K562 (cell line): ENCODE results near the gene MBNL1. TPM values are rescaled to one million over a fixed set of nuclear protein-coding genes. Genes with fewer than 3 reads are reported as not detected.
A peak's percentile ranks its signal among the peaks of the same experiment; 100 is the strongest.

ENCODE experiments used
- BHLHE40 ChIP-seq: IDR thresholded peaks from 2 replicates; pipeline ENCODE4 v1.6.1; 2011; ENCODE audit warnings: low read length, improper control_type of control experiment
- CBFA2T2 ChIP-seq: fragments of 450-650 bp; conservative IDR thresholded peaks from 2 replicates; pipeline ENCODE4 v1.6.1; 2017; ENCODE audit warnings: mild to moderate bottlenecking
- CBX2 ChIP-seq: fragments of 200-600 bp; sonication (generic); IDR thresholded peaks from one replicate; pipeline ENCODE4 v1.6.1; 2012; ENCODE audit warnings: mild to moderate bottlenecking, low read length, inconsistent platforms; ENCODE audit not compliant: insufficient read depth, poor library complexity, severe bottlenecking
- CREBBP ChIP-seq: IDR thresholded peaks from one replicate; pipeline ENCODE4 v1.6.1; 2012; ENCODE audit warnings: low read depth, mild to moderate bottlenecking, control low read depth, inconsistent platforms, low read length
- DACH1 ChIP-seq: fragments of 450-650 bp; IDR thresholded peaks from 2 replicates; pipeline ENCODE4 v1.6.1; 2018; ENCODE audit not compliant: partially characterized antibody
- FOS ChIP-seq: IDR thresholded peaks from 3 replicates; pipeline ENCODE4 v1.6.1; 2011; ENCODE audit not compliant: insufficient read length; ENCODE audit errors: extremely low read depth
- GATA2 ChIP-seq: sonication (generic); formaldehyde crosslinking; IDR thresholded peaks from 2 replicates; pipeline ENCODE4 v1.4.0; 2020; ENCODE audit warnings: mild to moderate bottlenecking, missing genetic modification reagents
- HBP1 ChIP-seq: fragments of 450-650 bp; formaldehyde crosslinking; IDR thresholded peaks from 2 replicates; pipeline ENCODE4 v1.4.0; 2022; ENCODE audit warnings: missing genetic modification characterization
- HDAC1 ChIP-seq, 2 experiments: fragments of 450-650 bp; IDR thresholded peaks; 2 replicates each; pipeline ENCODE4 v1.6.1; 2016 to 2017; ENCODE audit warnings: inconsistent platforms in 1 of 2, mild to moderate bottlenecking in 1 of 2, moderate library complexity in 1 of 2
- MAFF ChIP-seq: IDR thresholded peaks from 2 replicates; pipeline ENCODE4 v1.6.1; 2012; ENCODE audit warnings: low read length, improper control_type of control experiment
- MAFG ChIP-seq: fragments of 450-650 bp; conservative IDR thresholded peaks from 2 replicates; pipeline ENCODE4 v1.6.1; 2016; ENCODE audit warnings: missing genetic modification characterization, missing compliant biosample characterization
- MLLT1 ChIP-seq, 2 experiments: fragments of 450-650 bp; IDR thresholded peaks; 2 replicates each; pipeline ENCODE4 v1.6.1; 2016
- MTF1 ChIP-seq: fragments of 250-450 bp; sonication (Bioruptor Pico); IDR thresholded peaks from 2 replicates; pipeline ENCODE4 v1.9.0; 2021; ENCODE audit warnings: moderate library complexity, mild to moderate bottlenecking, inconsistent platforms, borderline replicate concordance
- NFIC ChIP-seq: fragments of 450-650 bp; IDR thresholded peaks from 2 replicates; pipeline ENCODE4 v1.6.1; 2017; ENCODE audit warnings: mild to moderate bottlenecking, inconsistent platforms
- NR2C2 ChIP-seq, 2 experiments: fragments of 200-800 bp in 1 of 2; sonication (Bioruptor generic) in 1 of 2; sonication (generic) in 1 of 2; formaldehyde crosslinking in 1 of 2; IDR thresholded peaks; 2 replicates each; pipeline versions ENCODE4 v1.6.1 to v1.8.0; 2016 to 2022; ENCODE audit warnings: mild to moderate bottlenecking in 1 of 2, missing compliant biosample characterization in 1 of 2, missing genetic modification characterization in 1 of 2, missing genetic modification reagents in 1 of 2
- POLR3A ChIP-seq: IDR thresholded peaks from 2 replicates; pipeline ENCODE4 v1.6.1; 2011; ENCODE audit warnings: borderline replicate concordance, mild to moderate bottlenecking, moderate library complexity; ENCODE audit not compliant: insufficient read length, insufficient read depth; ENCODE audit errors: extremely low read depth
- TSHZ1 ChIP-seq: fragments of 250-450 bp; sonication (Bioruptor Pico); IDR thresholded peaks from 2 replicates; pipeline ENCODE4 v1.4.0; 2020; ENCODE audit warnings: mild to moderate bottlenecking, moderate library complexity
- USF2 ChIP-seq: sonication (generic); formaldehyde crosslinking; IDR thresholded peaks from 2 replicates; pipeline ENCODE4 v1.5.0; 2020; ENCODE audit warnings: missing genetic modification reagents
- ZNF174 ChIP-seq: fragments of 250-450 bp; sonication (Bioruptor Pico); IDR thresholded peaks from 2 replicates; pipeline ENCODE4 v1.4.0; 2020; ENCODE audit warnings: mild to moderate bottlenecking
- ZNF780A ChIP-seq: fragments of 250-450 bp; sonication (Bioruptor Pico); IDR thresholded peaks from 2 replicates; pipeline ENCODE4 v1.5.0; 2021; ENCODE audit warnings: mild to moderate bottlenecking
- polyA plus RNA-seq, 8 experiments: library from polyadenylated mRNA; depleted of rRNA in 4 of 8; stranded (reverse) in 5 of 8; unstranded in 3 of 8; fragments of >200 nt; fragmentation: Nextera tagmentation in 2 of 8; fragmentation: Illumina TruSeq in 1 of 8; extraction: Ambion mirVana in 2 of 8; extraction: Trizol in 1 of 8; gene quantifications; 2 replicates each; pipeline versions ENCODE4 v1.2.1 to v1.2.3, GENCODE V29; 2011 to 2014; ENCODE audit warnings: inconsistent platforms in 1 of 8, missing spikeins in 1 of 8
- total RNA-seq, 7 experiments: library from RNA; depleted of rRNA in 6 of 7; stranded (reverse); fragments of >200 nt in 6 of 7; fragmentation: Illumina TruSeq in 2 of 7; extraction: Trizol in 2 of 7; gene quantifications; 2 replicates each; pipeline versions ENCODE4 v1.2.1 to v1.2.3, GENCODE V29; 2011 to 2021; ENCODE audit warnings: low replicate concordance in 1 of 7

Gene MBNL1
- total and polyA plus RNA-seq, 9 of the 15 experiments (the other 6 are each of a cell fraction or from before 2014, with no cell fraction given), result 70.3 to 243 (median 220) TPM

GRCh38 chr3:152235709-152236298, 32.9 kb upstream of the MBNL1 start (continued):
- TF ChIP-seq ZNF174 (CRISPR knock-in tag) (no peak), MTF1 (no peak), CBX2 (no peak), MAFG (tag) (peak; percentile 96), GATA2 (CRISPR knock-in tag) (no peak), MLLT1 (IDR thresholded peaks at IDR 0.05) (0 out of 4 replicates have a peak, but pooled peaks of 1 of the 2 experiments have one; percentile 32), ZNF780A (CRISPR knock-in tag) (no peak), POLR3A (no peak), CBFA2T2 (no peak), HDAC1 (IDR thresholded peaks at IDR 0.05) (no peak), BHLHE40 (peak; percentile 89), USF2 (CRISPR knock-in tag) (no peak), FOS (no peak), DACH1 (peak; percentile 54), NFIC (0 out of 2 replicates have a peak, but pooled peaks have one; percentile 23), MAFF (peak; percentile 91), TSHZ1 (CRISPR knock-in tag) (no peak), CREBBP (no peak), NR2C2 (CRISPR knock-in tag; IDR thresholded peaks at IDR 0.05) (no peak), NR2C2 (tag; IDR thresholded peaks at IDR 0.05) (peak; percentile 48; the same call in 1 of the 2 replicates), HBP1 (no peak)
